Naive thymus-derived CD4-positive, alpha-beta T cell (primary cell): ENCODE results near the gene LCLAT1. TPM values are rescaled to one million over a fixed set of nuclear protein-coding genes. Genes with fewer than 3 reads are reported as not detected.
A peak's percentile ranks its signal among the peaks of the same experiment; 100 is the strongest.

Experiments
- ATAC-seq: fragments of 150-1000 bp; cut with Tn5 transposase; 2 replicates; pipeline ENCODE4 v1.10.0; 2021; ENCODE audit warnings: mild to moderate bottlenecking, moderate library complexity
- CTCF ChIA-PET: fragments of 350-600 bp; sonication (Branson Sonifier 250); formaldehyde crosslinking; loops from one replicate; lab custom pipeline; 2021; ENCODE audit warnings: antibody characterized with exemption; lab: Charles Lee
- POLR2A ChIA-PET: fragments of 350-600 bp; sonication (Branson Sonifier 250); formaldehyde crosslinking; loops from one replicate; lab custom pipeline; 2021; ENCODE audit warnings: antibody characterized with exemption, inconsistent platforms; lab: Charles Lee
- DNase-seq, 9 donors: peaks; one replicate each; pipeline versions ENCODE4 v3.0.0 to v3.0.0-alpha.2; 2020 to 2022; ENCODE audit warnings: mixed read lengths in 1 of 9
- H3K27ac ChIP-seq: one replicate; pipeline ENCODE4 v1.7.0; 2013; ENCODE audit warnings: mild to moderate bottlenecking, low read depth, low read length, moderate library complexity
- H3K27me3 ChIP-seq, 2 donors: one replicate each; pipeline ENCODE4 v1.7.0; 2013; ENCODE audit warnings: low read length in 2 of 2, mild to moderate bottlenecking in 2 of 2, moderate library complexity in 2 of 2; ENCODE audit not compliant: control insufficient read depth in 2 of 2, insufficient read depth in 2 of 2
- H3K36me3 ChIP-seq, 3 experiments: 1 replicate in 2 of 3; 2 replicates in 1 of 3; pipeline ENCODE4 v1.7.0; 2013; ENCODE audit warnings: low read length in 3 of 3, mild to moderate bottlenecking in 3 of 3, moderate library complexity in 1 of 3; ENCODE audit not compliant: insufficient read depth in 3 of 3, control insufficient read depth in 2 of 3
- H3K4me1 ChIP-seq, 2 donors: one replicate each; pipeline ENCODE4 v1.7.0; 2013; ENCODE audit warnings: low read length in 2 of 2, mild to moderate bottlenecking in 2 of 2, moderate library complexity in 1 of 2; ENCODE audit not compliant: control insufficient read depth in 2 of 2, insufficient read depth in 2 of 2
- H3K4me3 ChIP-seq: 2 replicates; pipeline ENCODE4 v1.7.0; 2013; ENCODE audit warnings: mild to moderate bottlenecking, low read length
- H3K9me3 ChIP-seq, 3 experiments: 1 replicate in 2 of 3; 2 replicates in 1 of 3; pipeline ENCODE4 v1.7.0; 2013; ENCODE audit warnings: low read length in 3 of 3; ENCODE audit not compliant: control insufficient read depth in 2 of 3
- H3K27ac Mint-ChIP-seq, 9 donors: one replicate each; pipeline ENCODE4 v1.8.0; 2020 to 2022; ENCODE audit warnings: mixed read lengths in 9 of 9, mild to moderate bottlenecking in 8 of 9, moderate library complexity in 5 of 9, inconsistent platforms in 2 of 9
- H3K27me3 Mint-ChIP-seq, 5 donors: one replicate each; pipeline ENCODE4 v1.8.0; 2021 to 2022; ENCODE audit warnings: mixed read lengths in 5 of 5, mild to moderate bottlenecking in 1 of 5
- H3K36me3 Mint-ChIP-seq, 5 donors: one replicate each; pipeline ENCODE4 v1.8.0; 2020 to 2022; ENCODE audit warnings: mixed read lengths in 5 of 5, mild to moderate bottlenecking in 3 of 5, inconsistent platforms in 1 of 5
- H3K4me1 Mint-ChIP-seq, 7 donors: one replicate each; pipeline ENCODE4 v1.8.0; 2020 to 2022; ENCODE audit warnings: mixed read lengths in 7 of 7, mild to moderate bottlenecking in 3 of 7, inconsistent platforms in 1 of 7
- H3K4me3 Mint-ChIP-seq, 10 donors: one replicate each; pipeline ENCODE4 v1.8.0; 2020 to 2022; ENCODE audit warnings: mild to moderate bottlenecking in 10 of 10, mixed read lengths in 10 of 10, moderate library complexity in 6 of 10, inconsistent platforms in 2 of 10
- H3K9me3 Mint-ChIP-seq, 11 donors: one replicate each; pipeline ENCODE4 v1.8.0; 2020 to 2022; ENCODE audit warnings: mixed read lengths in 11 of 11, mild to moderate bottlenecking in 4 of 11, inconsistent platforms in 1 of 11, moderate library complexity in 1 of 11
- intact Hi-C, 2 donors: fragments of 100-400 bp; cut with micrococcal nuclease; formaldehyde crosslinking; loops; one replicate each; pipeline ENCODE4 v1.15.1; 2023
- polyA plus RNA-seq, 2 donors: library from polyadenylated mRNA; unstranded; fragments of 300-500 nt; fragmentation: Illumina TruSeq; gene quantifications; one replicate each; pipeline ENCODE4 v1.2.3, GENCODE V29; 2021
- total RNA-seq, 6 experiments: library from RNA in 5 of 6; stranded (reverse) in 5 of 6; gene quantifications; 1 replicate in 5 of 6; 2 replicates in 1 of 6; pipeline ENCODE4 v1.2.3 and lab custom pipeline; 2021 to 2026

The LCLAT1 gene
- total and polyA plus RNA-seq, 7 experiments from 2014 or later = 16.2 to 37.6 (median 22.2) TPM

GRCh38 chr2:30455114-30455738, 8.2 kb downstream of the LCLAT1 start:
- Mint-ChIP-seq H3K4me1 (peaks cover 14 to 94% (median 76%) of the 10 kb centered on the region in 7 donors), H3K9me3 (peaks cover 0 to 4% (median 0%) of the 10 kb centered on the region in 11 donors), H3K27me3 (no peaks in the 10 kb centered on the region), H3K4me3 (peak overlapping the region in 1 of 10 donors; percentile 7), H3K27ac (no peak overlapping the region), H3K36me3 (peaks cover 2 to 15% (median 5%) of the 10 kb centered on the region in 5 donors)
- intact Hi-C loops = no loop called here
- ChIA-PET POLR2A (no interaction called here), CTCF (no interaction called here)
- DNase-seq (no peak), ATAC-seq (no peak)
- Histone ChIP-seq H3K4me3 (no peak overlapping the region), H3K27me3 (no peaks in the 10 kb centered on the region), H3K27ac (no peak overlapping the region), H3K4me1 (peaks cover 0 to 47% of the 10 kb centered on the region in 2 donors), H3K9me3 (no peaks in the 10 kb centered on the region), H3K36me3 (no peaks in the 10 kb centered on the region)

DNA sequence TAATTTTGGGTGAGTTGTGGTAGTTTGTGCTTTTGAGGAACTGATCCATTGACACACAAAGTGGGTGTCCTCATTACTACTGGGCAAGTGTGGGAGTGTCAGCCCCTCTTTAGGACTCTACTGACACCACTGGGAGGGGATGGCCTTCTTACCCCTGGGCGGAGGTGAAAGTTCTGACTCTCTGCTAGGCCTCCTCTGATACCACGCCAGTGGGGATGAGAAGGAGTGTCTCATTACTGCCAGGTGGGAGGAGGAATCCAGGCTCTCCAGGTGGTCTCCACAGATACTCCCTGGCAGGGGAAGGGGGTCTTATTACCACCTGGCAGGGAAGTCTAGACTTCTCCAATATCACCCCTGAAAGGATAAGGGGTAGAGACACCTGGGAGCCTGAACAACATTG, 9.1 kb downstream of the LCLAT1 start:
- no peak for DNase-seq
- peaks cover 0 to 4% (median 0%) of the 10 kb centered on the region in 11 donors for H3K9me3 Mint-ChIP-seq
- peak overlapping the region in 2 of 10 donors; percentile 30 to 50 for H3K4me3 Mint-ChIP-seq
- Histone ChIP-seq H3K27me3 (no peaks in the 10 kb centered on the region), H3K36me3 (no peaks in the 10 kb centered on the region), H3K9me3 (no peaks in the 10 kb centered on the region), H3K4me3 (no peak overlapping the region), H3K27ac (no peak overlapping the region), H3K4me1 (peaks cover 0 to 47% of the 10 kb centered on the region in 2 donors)
- ATAC-seq = no peak
- ChIA-PET CTCF (no interaction called here), POLR2A (interaction anchor here (0.7 to 1.6 kb wide), 2 partner anchors 9 to 153 kb away, joined by 3 to 13 read pairs; partner anchors contain the start of gene LCLAT1)
- H3K27me3 Mint-ChIP-seq = no peaks in the 10 kb centered on the region
- H3K4me1 Mint-ChIP-seq = peaks cover 14 to 94% (median 76%) of the 10 kb centered on the region in 7 donors
- H3K27ac Mint-ChIP-seq = peak overlapping the region in 3 of 9 donors; percentile 7 to 22 (median 18)
- intact Hi-C loops = no loop called here
- H3K36me3 Mint-ChIP-seq = peaks cover 4 to 11% (median 7%) of the 10 kb centered on the region in 5 donors

DNA sequence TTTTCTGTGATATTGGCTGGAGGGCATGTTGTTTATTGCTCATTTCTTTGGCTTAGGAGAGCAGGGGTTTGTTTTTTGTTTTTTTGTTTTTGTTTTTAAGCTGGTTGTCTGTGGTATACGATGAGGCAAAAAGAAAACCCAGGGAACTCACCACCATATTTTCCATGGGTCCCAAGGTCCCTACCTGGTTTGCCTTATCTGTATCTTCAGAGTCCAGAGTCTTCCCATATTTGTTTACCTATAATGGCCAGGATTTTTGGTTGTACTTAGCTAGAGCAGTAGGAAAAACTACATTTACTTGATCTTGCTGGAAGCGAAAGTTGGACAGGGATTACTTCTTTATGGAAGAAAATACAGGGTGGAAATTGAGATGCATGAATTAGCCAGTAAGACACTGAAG, 9.5 kb downstream of the LCLAT1 start:
- peaks cover 4 to 14% (median 7%) of the 10 kb centered on the region in 5 donors for H3K36me3 Mint-ChIP-seq
- H3K4me3 Mint-ChIP-seq = peak overlapping the region in 2 of 10 donors; percentile 30 to 50
- H3K27ac Mint-ChIP-seq = peak overlapping the region in 3 of 9 donors; percentile 7 to 23 (median 22)
- DNase-seq (no peak), ATAC-seq (no peak)
- POLR2A ChIA-PET = interaction anchor here (0.7 to 1.6 kb wide), 2 partner anchors 10 to 154 kb away, joined by 3 to 13 read pairs; partner anchors contain the start of gene LCLAT1
- no peaks in the 10 kb centered on the region for H3K27me3 Mint-ChIP-seq
- no peaks in the 10 kb centered on the region for H3K9me3 ChIP-seq
- H3K4me1 ChIP-seq = peaks cover 0 to 47% of the 10 kb centered on the region in 2 donors
- peaks cover 0 to 4% (median 0%) of the 10 kb centered on the region in 11 donors for H3K9me3 Mint-ChIP-seq
- no peak overlapping the region for H3K27ac ChIP-seq
- H3K4me1 Mint-ChIP-seq = peaks cover 14 to 94% (median 76%) of the 10 kb centered on the region in 7 donors
- intact Hi-C loops = no loop called here
- H3K27me3 ChIP-seq = no peaks in the 10 kb centered on the region
- no peak overlapping the region for H3K4me3 ChIP-seq
- no peaks in the 10 kb centered on the region for H3K36me3 ChIP-seq
- CTCF ChIA-PET = interaction anchor here (0.6 kb wide), 1 partner anchor 11 kb away, joined by 3 read pairs; no protein-coding TSS in a partner anchor

DNA sequence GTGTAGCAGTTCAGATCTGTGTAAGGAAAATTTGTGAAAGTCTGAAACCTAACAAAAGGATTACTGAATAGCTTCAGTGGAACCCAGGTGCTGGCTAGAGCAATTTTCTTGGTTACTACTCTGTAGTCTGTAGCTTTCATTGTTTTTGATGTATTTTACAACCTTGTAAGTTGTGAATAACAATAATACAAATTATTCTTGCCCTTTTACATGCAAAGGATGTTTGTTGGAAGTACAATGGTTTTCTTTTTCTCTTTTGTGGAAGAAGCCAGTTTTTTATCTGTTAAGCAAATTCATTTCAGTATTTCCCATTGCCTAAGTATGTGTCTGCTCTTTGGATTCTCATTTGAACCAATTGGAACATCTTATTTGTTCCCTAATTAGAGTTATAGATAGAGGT, 10.2 kb downstream of the LCLAT1 start:
- ChIA-PET POLR2A (interaction anchor here (1.6 kb wide), 1 partner anchor 10 kb away, joined by 13 read pairs; the partner anchor contains the start of gene LCLAT1), CTCF (interaction anchor here (0.6 kb wide), 1 partner anchor 12 kb away, joined by 3 read pairs; no protein-coding TSS in a partner anchor)
- DNase-seq = no peak
- ATAC-seq = no peak
- no peaks in the 10 kb centered on the region for H3K27me3 Mint-ChIP-seq
- Histone ChIP-seq H3K36me3 (no peaks in the 10 kb centered on the region), H3K4me1 (peaks cover 0 to 50% of the 10 kb centered on the region in 2 donors), H3K4me3 (no peak overlapping the region), H3K27me3 (no peaks in the 10 kb centered on the region), H3K9me3 (no peaks in the 10 kb centered on the region), H3K27ac (no peak overlapping the region)
- H3K9me3 Mint-ChIP-seq = peaks cover 0 to 4% (median 0%) of the 10 kb centered on the region in 11 donors
- H3K4me3 Mint-ChIP-seq = no peak overlapping the region
- peak overlapping the region in 1 of 9 donors; percentile 13 for H3K27ac Mint-ChIP-seq
- peaks cover 14 to 92% (median 75%) of the 10 kb centered on the region in 7 donors for H3K4me1 Mint-ChIP-seq
- H3K36me3 Mint-ChIP-seq = peaks cover 4 to 11% (median 11%) of the 10 kb centered on the region in 5 donors
- intact Hi-C loops = no loop called here

- ATAC-seq = no peak
- H3K4me3 Mint-ChIP-seq = peak overlapping the region in 3 of 10 donors; percentile 14 to 25 (median 24)
- Histone ChIP-seq H3K4me1 (peaks cover 0 to 43% of the 10 kb centered on the region in 2 donors), H3K27me3 (no peaks in the 10 kb centered on the region), H3K36me3 (no peaks in the 10 kb centered on the region), H3K4me3 (no peak overlapping the region), H3K9me3 (no peaks in the 10 kb centered on the region), H3K27ac (no peak overlapping the region)
- CTCF ChIA-PET = interaction anchor here (0.5 to 1.6 kb wide), 4 partner anchors 16 to 250 kb away, joined by 3 to 5 read pairs (median 4); no protein-coding TSS in a partner anchor
- POLR2A ChIA-PET = interaction anchor here (1.0 to 1.3 kb wide), 4 partner anchors 58 to 212 kb away, joined by 3 read pairs; no protein-coding TSS in a partner anchor
- no peak for DNase-seq
- H3K27me3 Mint-ChIP-seq = no peaks in the 10 kb centered on the region
- peaks cover 4 to 12% (median 11%) of the 10 kb centered on the region in 5 donors for H3K36me3 Mint-ChIP-seq
- intact Hi-C loops = no loop called here
- H3K4me1 Mint-ChIP-seq = peaks cover 14 to 92% (median 76%) of the 10 kb centered on the region in 7 donors
- H3K9me3 Mint-ChIP-seq = peaks cover 0 to 4% (median 0%) of the 10 kb centered on the region in 11 donors
- peak overlapping the region in 6 of 9 donors; percentile 32 to 62 (median 44) for H3K27ac Mint-ChIP-seq
These were observed 12.1 kb downstream of the LCLAT1 start for GRCh38 chr2:30459140-30459539.

DNA sequence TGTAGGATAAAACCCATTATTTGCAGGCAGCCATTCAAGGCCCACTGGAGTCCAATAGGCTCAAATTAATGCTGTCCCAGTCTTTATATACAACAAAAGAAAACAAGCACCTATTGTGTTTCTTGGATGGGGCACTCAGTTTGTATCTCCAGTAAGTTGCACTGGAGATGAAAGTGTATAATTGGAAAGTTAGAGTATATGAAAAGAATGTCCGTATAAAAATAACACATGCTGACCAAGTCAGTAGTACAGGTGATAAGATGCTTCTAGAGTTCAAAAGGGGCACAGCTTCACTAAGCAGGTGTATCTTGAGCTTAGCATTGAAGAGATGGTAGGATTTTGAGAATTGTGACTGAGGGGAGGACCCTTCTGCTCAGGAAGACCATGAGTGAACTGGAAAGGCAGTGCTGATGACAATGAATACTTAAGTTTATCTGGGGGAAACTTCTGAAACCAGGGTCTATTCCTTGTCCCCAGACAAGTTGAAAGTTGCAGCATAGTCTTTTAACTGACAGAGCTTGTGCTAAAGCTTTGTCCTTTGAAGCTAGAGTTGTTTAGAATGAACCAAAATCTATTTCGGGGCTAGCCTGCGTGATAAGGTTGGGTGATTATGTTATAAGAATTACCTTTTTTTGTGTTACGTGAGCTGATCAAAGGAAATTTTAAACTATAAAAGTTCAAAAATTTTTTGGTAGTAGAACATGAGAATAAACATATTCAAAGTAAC, 15.2 kb downstream of the LCLAT1 start:
- peak; percentile 26 for ATAC-seq
- no peak for DNase-seq

More for the DNA sequence above, 15.2 kb downstream of the LCLAT1 start:
- H3K9me3 Mint-ChIP-seq = peaks cover 0 to 4% (median 0%) of the 10 kb centered on the region in 11 donors
- Histone ChIP-seq H3K4me1 (peaks cover 0 to 34% of the 10 kb centered on the region in 2 donors), H3K36me3 (no peaks in the 10 kb centered on the region), H3K9me3 (no peaks in the 10 kb centered on the region), H3K27ac (peak overlapping the region; percentile 39), H3K4me3 (no peak overlapping the region), H3K27me3 (no peaks in the 10 kb centered on the region)
- peaks cover 4 to 17% (median 11%) of the 10 kb centered on the region in 5 donors for H3K36me3 Mint-ChIP-seq
- intact Hi-C loops = no loop called here
- H3K4me1 Mint-ChIP-seq = peaks cover 12 to 83% (median 75%) of the 10 kb centered on the region in 7 donors
- H3K4me3 Mint-ChIP-seq = peak overlapping the region in 4 of 10 donors; percentile 17 to 39 (median 24)
- ChIA-PET CTCF (interaction anchor here (0.9 to 1.1 kb wide), 2 partner anchors 10 to 12 kb away, joined by 3 read pairs; no protein-coding TSS in a partner anchor), POLR2A (interaction anchor here (0.7 to 1.2 kb wide), 4 partner anchors 10 to 232 kb away, joined by 3 to 4 read pairs (median 4); no protein-coding TSS in a partner anchor)
- peak overlapping the region in 8 of 9 donors; percentile 65 to 87 (median 78) for H3K27ac Mint-ChIP-seq
- H3K27me3 Mint-ChIP-seq = no peaks in the 10 kb centered on the region
